Measurements from ENCODE around the gene CABP4. TPM values are rescaled to one million over a fixed set of nuclear protein-coding genes. Genes with fewer than 3 reads are reported as not detected.

CABP4 gene
- total RNA-seq, 4 donors from 2014 or later: 0.13 to 2.4 (median 0.77) TPM

DNA sequence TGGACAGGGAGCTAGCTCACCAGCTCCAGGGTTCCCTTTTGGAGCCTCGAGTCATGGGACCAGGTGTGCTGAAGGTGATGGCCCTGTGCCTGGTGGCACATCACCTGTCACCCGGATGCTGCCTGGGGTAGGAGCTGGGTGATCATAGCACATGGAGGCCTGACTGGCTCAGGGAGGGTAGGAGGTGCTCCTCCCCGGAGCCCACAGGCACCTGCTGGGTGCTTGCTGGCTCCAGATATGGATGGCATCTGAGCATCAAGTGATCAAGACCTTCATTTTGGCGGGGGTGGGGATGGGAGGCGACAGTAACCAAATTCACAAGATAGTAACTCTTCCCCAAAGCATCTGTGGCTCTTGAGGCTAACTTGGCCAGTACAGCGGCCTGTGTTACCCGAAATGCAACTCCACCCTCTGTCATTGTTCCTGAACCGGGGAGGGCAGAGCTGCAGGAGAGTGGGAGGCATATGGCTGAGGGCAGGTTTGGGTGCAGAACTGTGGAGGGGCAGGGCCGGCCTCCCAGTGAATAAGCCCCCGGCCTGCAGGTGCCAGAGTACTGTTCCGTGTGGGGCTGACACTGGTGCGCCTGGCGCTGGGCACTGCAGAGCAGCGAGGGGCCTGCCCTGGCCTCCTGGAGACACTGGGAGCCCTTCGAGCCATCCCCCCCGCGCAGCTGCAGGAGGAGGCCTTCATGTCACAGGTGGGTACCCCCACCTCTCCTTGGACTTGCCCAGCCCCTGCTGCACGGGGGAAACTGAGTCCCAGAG, 46.5 kb upstream of the CABP4 start:
- peaks cover 95% of the 10 kb centered on the region for H3K27me3 ChIP-seq
- no peaks in the 10 kb centered on the region for H3K36me3 ChIP-seq
- TF ChIP-seq EP300 (IDR thresholded peaks at IDR 0.05) (no peak), POLR2A (IDR thresholded peaks at IDR 0.05) (no peak), POLR2AphosphoS5 (IDR thresholded peaks at IDR 0.05) (no peak)
- TF ChIP-seq, protein P1, sequence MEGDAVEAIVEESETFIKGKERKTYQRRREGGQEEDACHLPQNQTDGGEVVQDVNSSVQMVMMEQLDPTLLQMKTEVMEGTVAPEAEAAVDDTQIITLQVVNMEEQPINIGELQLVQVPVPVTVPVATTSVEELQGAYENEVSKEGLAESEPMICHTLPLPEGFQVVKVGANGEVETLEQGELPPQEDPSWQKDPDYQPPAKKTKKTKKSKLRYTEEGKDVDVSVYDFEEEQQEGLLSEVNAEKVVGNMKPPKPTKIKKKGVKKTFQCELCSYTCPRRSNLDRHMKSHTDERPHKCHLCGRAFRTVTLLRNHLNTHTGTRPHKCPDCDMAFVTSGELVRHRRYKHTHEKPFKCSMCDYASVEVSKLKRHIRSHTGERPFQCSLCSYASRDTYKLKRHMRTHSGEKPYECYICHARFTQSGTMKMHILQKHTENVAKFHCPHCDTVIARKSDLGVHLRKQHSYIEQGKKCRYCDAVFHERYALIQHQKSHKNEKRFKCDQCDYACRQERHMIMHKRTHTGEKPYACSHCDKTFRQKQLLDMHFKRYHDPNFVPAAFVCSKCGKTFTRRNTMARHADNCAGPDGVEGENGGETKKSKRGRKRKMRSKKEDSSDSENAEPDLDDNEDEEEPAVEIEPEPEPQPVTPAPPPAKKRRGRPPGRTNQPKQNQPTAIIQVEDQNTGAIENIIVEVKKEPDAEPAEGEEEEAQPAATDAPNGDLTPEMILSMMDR (IDR thresholded peaks at IDR 0.05): no peak
- no peak overlapping the region for H3K27ac ChIP-seq
- 20% methylated on average over 1 of the region's 18 CpGs; no CpG with 5 or more reads in 1 of the 2 donors for WGBS, 2 donors (ENCODE audit: low coverage in 1 of 2)
- H3K4me1 ChIP-seq: peaks cover 0 to 22% (median 0%) of the 10 kb centered on the region in 3 donors
- no peaks in the 10 kb centered on the region for H3K9me3 ChIP-seq
- ATAC-seq: no peak
- no peak overlapping the region for H3K4me3 ChIP-seq

DNA sequence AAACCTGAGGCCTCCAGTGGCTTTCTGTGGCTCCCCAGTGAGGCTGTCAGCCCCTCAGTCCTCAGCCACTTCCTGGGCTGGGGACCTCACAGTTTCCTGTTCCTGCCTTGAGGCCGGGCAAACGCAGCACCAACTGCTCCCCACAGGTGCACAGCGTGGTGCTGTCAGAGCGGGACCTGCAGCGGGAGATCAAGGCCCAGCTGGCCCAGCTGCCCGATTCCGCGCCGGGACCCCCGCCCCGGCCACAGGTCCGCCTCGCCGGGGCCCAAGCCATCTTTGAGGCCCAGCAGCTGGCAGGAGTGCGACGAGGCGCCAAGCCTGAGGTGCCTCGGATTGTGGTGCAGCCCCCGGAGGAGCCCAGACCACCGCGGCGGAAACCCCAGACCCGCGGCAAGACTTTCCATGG, 45.9 kb upstream of the CABP4 start:
- TF ChIP-seq, protein P1 (IDR thresholded peaks at IDR 0.05): no peak
- TF ChIP-seq EP300 (IDR thresholded peaks at IDR 0.05) (no peak), POLR2AphosphoS5 (IDR thresholded peaks at IDR 0.05) (no peak), POLR2A (IDR thresholded peaks at IDR 0.05) (no peak)
- H3K36me3 ChIP-seq: no peaks in the 10 kb centered on the region
- no peaks in the 10 kb centered on the region for H3K9me3 ChIP-seq
- peaks cover 0 to 18% (median 0%) of the 10 kb centered on the region in 3 donors for H3K4me1 ChIP-seq
- H3K27me3 ChIP-seq: peaks cover 89% of the 10 kb centered on the region
- no CpG with 5 or more reads among the region's 24 CpGs for WGBS, 2 donors (ENCODE audit: low coverage in 1 of 2)
- no peak overlapping the region for H3K27ac ChIP-seq
- no peak overlapping the region for H3K4me3 ChIP-seq
- no peak for ATAC-seq

DNA sequence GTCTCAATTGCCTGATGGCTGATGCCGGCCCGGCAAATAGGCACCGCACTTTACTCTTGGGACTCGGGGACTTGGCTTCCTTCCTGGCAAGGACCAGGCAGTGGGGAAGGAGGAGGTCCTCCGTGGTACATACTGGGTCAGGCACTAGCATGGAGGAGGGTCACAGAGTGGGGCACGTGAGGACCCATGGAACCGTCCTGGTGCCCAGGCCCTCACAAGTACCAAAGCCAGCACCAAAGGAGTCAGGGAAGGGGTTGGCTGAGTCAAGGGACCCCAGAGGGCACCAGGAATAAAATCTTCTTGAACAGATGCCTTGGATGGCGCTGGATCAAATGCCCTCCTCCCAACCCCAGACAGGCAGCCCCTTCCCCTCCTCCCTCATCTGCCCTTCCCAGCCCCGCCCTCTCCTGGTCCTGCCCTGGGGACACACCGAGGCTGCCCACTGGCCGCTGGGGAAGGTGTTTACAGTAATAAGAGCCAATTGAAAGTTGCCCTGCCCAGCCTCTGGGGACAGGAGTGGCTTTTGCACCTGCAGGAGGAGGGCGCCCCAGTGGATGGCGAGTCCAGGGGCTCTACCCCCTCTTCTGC, 45.3 kb upstream of the CABP4 start:
- no peak overlapping the region for H3K27ac ChIP-seq

DNA sequence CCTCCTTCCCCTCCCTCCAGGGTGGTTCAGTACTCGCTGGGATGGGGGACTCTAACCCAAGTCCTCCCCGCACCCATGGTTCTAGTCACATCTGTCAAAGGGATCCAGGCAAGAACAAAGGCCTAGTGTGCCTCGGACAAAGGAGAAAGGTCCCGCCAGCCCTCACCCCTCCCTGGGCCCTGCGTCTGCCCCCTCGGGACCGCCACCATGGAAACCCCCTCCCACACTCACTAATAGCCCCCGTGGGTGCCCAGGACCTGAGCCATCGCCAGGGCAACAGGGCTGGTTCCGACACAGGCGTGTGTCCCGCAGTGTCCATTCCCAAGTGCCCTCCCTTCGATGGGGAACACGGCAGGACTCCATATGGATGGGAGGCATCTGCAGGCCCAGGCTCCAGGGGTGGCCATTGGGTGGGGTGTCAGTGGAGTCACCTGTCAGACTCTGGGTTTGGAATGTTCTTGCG, 44.8 kb upstream of the CABP4 start:
- Histone ChIP-seq H3K27me3 (peaks cover 77% of the 10 kb centered on the region), H3K4me1 (peaks cover 0 to 26% (median 0%) of the 10 kb centered on the region in 3 donors), H3K36me3 (no peaks in the 10 kb centered on the region), H3K27ac (no peak overlapping the region), H3K9me3 (no peaks in the 10 kb centered on the region), H3K4me3 (no peak overlapping the region)
- TF ChIP-seq EP300 (IDR thresholded peaks at IDR 0.05) (no peak), POLR2AphosphoS5 (IDR thresholded peaks at IDR 0.05) (no peak), POLR2A (IDR thresholded peaks at IDR 0.05) (no peak)
- TF ChIP-seq, protein P1 (IDR thresholded peaks at IDR 0.05): no peak
- no peak for ATAC-seq
- WGBS, 2 donors (ENCODE audit: low coverage in 1 of 2): no CpG with 5 or more reads among the region's 15 CpGs

More for the DNA sequence above, 45.3 kb upstream of the CABP4 start:
- no CpG with 5 or more reads among the region's 13 CpGs for WGBS, 2 donors (ENCODE audit: low coverage in 1 of 2)
- Histone ChIP-seq H3K4me3 (no peak overlapping the region), H3K27me3 (peaks cover 83% of the 10 kb centered on the region), H3K4me1 (peaks cover 0 to 21% (median 0%) of the 10 kb centered on the region in 3 donors), H3K9me3 (no peaks in the 10 kb centered on the region), H3K36me3 (no peaks in the 10 kb centered on the region)
- ATAC-seq: no peak
- TF ChIP-seq POLR2A (IDR thresholded peaks at IDR 0.05): no peak
- TF ChIP-seq POLR2AphosphoS5 (IDR thresholded peaks at IDR 0.05): no peak
- TF ChIP-seq, protein P1 (IDR thresholded peaks at IDR 0.05): no peak
- no peak for TF ChIP-seq EP300 (IDR thresholded peaks at IDR 0.05)
